Neural crest cell (in vitro differentiated cells): ENCODE measurements around the gene CDC20. TPM values are rescaled to one million over a fixed set of nuclear protein-coding genes. Genes with fewer than 3 reads are reported as not detected.

Experiments used
- DNase-seq: peaks from one replicate; pipeline ENCODE4 v3.0.0; 2021; ENCODE audit warnings: low read depth, mixed read lengths, low spot score
- H3K27ac Mint-ChIP-seq: one replicate; pipeline ENCODE4 v1.8.0; 2021; ENCODE audit warnings: mild to moderate bottlenecking, mixed read lengths; ENCODE audit not compliant: unreplicated experiment
- H3K27me3 Mint-ChIP-seq: 2 replicates; pipeline ENCODE4 v1.8.0; 2021; ENCODE audit warnings: low read depth, mild to moderate bottlenecking, mixed read lengths
- H3K36me3 Mint-ChIP-seq: 2 replicates; pipeline ENCODE4 v1.8.0; 2021; ENCODE audit warnings: low read depth, mild to moderate bottlenecking, mixed read lengths
- H3K4me1 Mint-ChIP-seq: 2 replicates; pipeline ENCODE4 v1.8.0; 2021; ENCODE audit warnings: mixed read lengths
- H3K4me3 Mint-ChIP-seq: one replicate; pipeline ENCODE4 v1.8.0; 2021; ENCODE audit warnings: mild to moderate bottlenecking, mixed read lengths
- H3K9me3 Mint-ChIP-seq: 2 replicates; pipeline ENCODE4 v1.8.0; 2021; ENCODE audit warnings: mixed read lengths
- total RNA-seq: library from RNA; stranded (reverse); gene quantifications from 2 replicates; pipeline ENCODE4 v1.2.1, GENCODE V29; 2021
- TF ChIP-seq, protein P1 (sequence below): fragments of 200-600 bp; sonication (generic); conservative IDR thresholded peaks from 2 replicates; pipeline ENCODE4 v1.5.0; 2021; ENCODE audit warnings: antibody characterized with exemption, mild to moderate bottlenecking

CDC20 gene
- total RNA-seq, 1 donor from 2014 or later: 196 TPM

DNA sequence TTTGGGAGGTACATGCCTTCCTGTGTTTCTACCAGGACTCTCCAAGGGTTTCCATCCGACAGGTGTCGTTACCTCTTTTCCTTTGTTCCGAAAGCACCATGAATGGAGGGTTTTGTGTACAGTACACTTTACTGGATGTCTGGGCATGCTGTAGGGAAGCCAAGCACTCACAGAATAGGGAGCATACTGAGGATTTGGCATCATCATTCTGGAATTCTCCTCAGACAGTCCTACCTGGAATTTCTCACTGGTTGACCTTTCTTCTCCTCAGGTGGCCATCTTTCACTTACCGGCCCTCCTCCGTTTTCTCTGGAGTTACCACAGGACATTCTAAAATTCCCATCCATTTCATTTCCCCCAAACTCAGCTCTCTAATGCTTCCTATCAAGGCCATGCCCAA is 27.1 kb upstream of the CDC20 start:
- Mint-ChIP-seq H3K27ac (no peak overlapping the region), H3K9me3 (peaks cover 5% of the 10 kb centered on the region), H3K4me1 (no peaks in the 10 kb centered on the region), H3K36me3 (no peaks in the 10 kb centered on the region), H3K4me3 (no peak overlapping the region), H3K27me3 (no peaks in the 10 kb centered on the region)
- no peak for DNase-seq
- TF ChIP-seq, protein P1, sequence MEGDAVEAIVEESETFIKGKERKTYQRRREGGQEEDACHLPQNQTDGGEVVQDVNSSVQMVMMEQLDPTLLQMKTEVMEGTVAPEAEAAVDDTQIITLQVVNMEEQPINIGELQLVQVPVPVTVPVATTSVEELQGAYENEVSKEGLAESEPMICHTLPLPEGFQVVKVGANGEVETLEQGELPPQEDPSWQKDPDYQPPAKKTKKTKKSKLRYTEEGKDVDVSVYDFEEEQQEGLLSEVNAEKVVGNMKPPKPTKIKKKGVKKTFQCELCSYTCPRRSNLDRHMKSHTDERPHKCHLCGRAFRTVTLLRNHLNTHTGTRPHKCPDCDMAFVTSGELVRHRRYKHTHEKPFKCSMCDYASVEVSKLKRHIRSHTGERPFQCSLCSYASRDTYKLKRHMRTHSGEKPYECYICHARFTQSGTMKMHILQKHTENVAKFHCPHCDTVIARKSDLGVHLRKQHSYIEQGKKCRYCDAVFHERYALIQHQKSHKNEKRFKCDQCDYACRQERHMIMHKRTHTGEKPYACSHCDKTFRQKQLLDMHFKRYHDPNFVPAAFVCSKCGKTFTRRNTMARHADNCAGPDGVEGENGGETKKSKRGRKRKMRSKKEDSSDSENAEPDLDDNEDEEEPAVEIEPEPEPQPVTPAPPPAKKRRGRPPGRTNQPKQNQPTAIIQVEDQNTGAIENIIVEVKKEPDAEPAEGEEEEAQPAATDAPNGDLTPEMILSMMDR: no peak

DNA sequence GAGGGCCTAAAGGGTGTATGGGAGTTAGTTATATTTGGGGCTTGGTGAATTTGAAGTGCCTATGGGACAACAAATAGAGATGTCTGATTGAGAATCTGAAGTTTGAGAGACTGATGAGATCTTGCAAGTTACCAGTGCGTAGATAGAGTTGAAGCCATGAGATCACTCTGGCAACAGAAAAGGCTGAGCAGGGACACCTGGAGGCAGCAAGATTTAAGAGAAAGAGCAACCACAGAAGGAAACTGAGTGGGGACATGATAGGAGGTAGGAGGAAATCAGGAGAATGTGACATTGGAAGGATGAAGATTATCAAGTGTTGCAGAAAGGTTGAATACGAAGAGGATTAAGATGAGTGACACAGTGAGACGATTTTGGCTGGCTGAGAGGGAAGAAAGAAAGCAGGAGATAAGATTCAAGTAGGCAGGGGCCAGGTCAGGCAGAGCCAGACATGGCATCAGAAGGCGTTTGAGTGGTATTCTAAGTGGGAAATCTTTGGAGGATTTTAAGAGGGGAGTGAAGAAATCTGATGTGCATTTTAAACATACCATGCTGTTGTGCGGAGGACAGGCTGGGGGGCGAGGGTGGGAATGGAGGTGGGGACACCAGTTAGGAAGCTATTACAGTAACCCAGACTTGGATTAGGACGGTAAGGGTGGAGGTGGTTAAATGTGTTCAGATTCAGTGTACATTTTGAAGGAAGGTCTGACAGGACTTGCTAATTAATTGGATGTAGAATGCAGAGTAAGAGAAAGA is 24.2 kb upstream of the CDC20 start:
- Mint-ChIP-seq H3K4me1 (no peaks in the 10 kb centered on the region), H3K27ac (no peak overlapping the region), H3K9me3 (no peaks in the 10 kb centered on the region), H3K4me3 (no peak overlapping the region), H3K27me3 (no peaks in the 10 kb centered on the region), H3K36me3 (no peaks in the 10 kb centered on the region)
- DNase-seq: no peak
- TF ChIP-seq, protein P1: no peak

DNA sequence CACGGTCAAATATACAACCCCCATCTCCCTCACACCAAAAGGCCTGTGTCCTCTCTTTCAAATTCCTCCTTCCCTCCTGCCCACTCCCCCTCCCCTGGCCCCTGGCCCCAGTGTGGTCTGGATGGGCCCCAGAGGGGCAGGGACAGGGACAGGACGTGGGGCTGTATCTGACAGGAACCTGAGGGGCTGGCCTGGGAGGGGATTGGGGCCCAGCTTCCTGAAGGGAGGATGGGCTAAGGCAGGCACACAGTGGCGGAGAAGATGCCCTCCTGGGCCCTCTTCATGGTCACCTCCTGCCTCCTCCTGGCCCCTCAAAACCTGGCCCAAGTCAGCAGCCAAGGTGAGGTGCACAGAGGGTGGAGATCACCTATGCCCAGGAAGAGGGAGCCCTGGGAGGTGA is 21.2 kb upstream of the CDC20 start, which contains the start of gene MPL:
Gene MPL, plus strand, starts transcription at position 231 of the 400 bp plus-strand sequence. Its CDS starts 31 bp downstream, at position 262.
- no peaks in the 10 kb centered on the region for H3K27me3 Mint-ChIP-seq
- no peak for DNase-seq
- no peak within 1 kb of the TSS for H3K4me3 Mint-ChIP-seq
- TF ChIP-seq, protein P1: no peak
- H3K4me1 Mint-ChIP-seq: peaks cover 6% of the 10 kb centered on the region
- H3K9me3 Mint-ChIP-seq: no peaks in the 10 kb centered on the region
- H3K36me3 Mint-ChIP-seq: no peaks in the 10 kb centered on the region
- H3K27ac Mint-ChIP-seq: no peak within 1 kb of the TSS

DNA sequence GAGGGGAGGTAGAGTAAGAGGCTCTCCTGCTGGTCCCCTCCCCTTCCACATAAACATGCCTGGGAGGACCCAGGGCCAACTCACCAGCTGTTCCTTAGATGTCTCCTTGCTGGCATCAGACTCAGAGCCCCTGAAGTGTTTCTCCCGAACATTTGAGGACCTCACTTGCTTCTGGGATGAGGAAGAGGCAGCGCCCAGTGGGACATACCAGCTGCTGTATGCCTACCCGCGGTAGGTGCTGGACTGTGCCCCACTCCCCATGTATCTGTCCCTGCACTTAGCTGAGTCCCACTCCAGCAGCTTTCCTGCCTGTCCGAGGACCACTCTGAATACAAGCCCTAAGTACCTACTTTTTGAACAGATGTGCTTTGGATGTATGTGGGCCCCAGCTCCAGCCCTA is 20.8 kb upstream of the CDC20 start:
- DNase-seq: no peak
- no peak overlapping the region for H3K4me3 Mint-ChIP-seq

DNA sequence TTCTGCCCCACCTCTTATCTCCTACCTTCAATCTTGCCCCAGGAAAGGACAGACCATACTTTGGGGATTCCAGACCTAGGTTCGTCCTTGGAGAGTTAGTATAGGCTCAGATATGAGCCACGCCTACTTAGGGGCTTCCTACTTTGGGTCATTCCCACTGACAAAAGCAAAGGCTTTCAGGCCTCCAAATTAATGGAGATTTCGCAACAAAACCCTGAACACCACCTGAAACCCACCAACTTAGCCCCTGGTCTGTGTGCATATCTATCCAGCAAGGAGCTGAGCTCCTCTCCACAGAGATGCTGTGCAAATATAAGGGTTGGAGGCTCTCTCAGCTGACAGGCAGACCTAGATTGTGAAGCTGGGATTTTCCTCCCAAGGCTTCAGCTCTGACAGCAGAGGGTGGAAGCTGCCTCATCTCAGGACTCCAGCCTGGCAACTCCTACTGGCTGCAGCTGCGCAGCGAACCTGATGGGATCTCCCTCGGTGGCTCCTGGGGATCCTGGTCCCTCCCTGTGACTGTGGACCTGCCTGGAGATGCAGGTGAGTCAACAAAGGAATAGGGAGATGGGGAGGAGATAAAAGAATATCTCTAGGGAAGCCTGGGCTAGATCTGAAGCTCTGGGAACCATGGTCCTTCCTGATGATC is 19.1 kb upstream of the CDC20 start:
- no peaks in the 10 kb centered on the region for H3K9me3 Mint-ChIP-seq
- H3K27me3 Mint-ChIP-seq: no peaks in the 10 kb centered on the region

More for the DNA sequence above, 20.8 kb upstream of the CDC20 start:
- H3K27ac Mint-ChIP-seq: no peak overlapping the region
- H3K36me3 Mint-ChIP-seq: no peaks in the 10 kb centered on the region
- peaks cover 6% of the 10 kb centered on the region for H3K4me1 Mint-ChIP-seq
- TF ChIP-seq, protein P1: no peak
- H3K27me3 Mint-ChIP-seq: no peaks in the 10 kb centered on the region
- no peaks in the 10 kb centered on the region for H3K9me3 Mint-ChIP-seq

More for the DNA sequence above, 19.1 kb upstream of the CDC20 start:
- H3K36me3 Mint-ChIP-seq: no peaks in the 10 kb centered on the region
- no peak for DNase-seq
- H3K4me1 Mint-ChIP-seq: peaks cover 6% of the 10 kb centered on the region
- TF ChIP-seq, protein P1: no peak
- no peak overlapping the region for H3K4me3 Mint-ChIP-seq
- no peak overlapping the region for H3K27ac Mint-ChIP-seq
